NT2/D1 (cell line): ENCODE data around the gene PKP3.

ENCODE experiments used
- SUZ12 ChIP-seq: IDR thresholded peaks from 2 replicates; pipeline ENCODE4 v1.6.1; 2011; ENCODE audit not compliant: insufficient read length, insufficient read depth; ENCODE audit errors: extremely low read depth
- YY1 ChIP-seq: IDR thresholded peaks from 2 replicates; pipeline ENCODE4 v1.6.1; 2011; ENCODE audit not compliant: insufficient read length, insufficient read depth

GRCh38 chr11:408154-409007 lies 14.4 kb downstream of the PKP3 start:
- TF ChIP-seq YY1 (no peak), SUZ12 (no peak)
